ENCODE results near the gene CFAP45.

The CFAP45 gene

DNA sequence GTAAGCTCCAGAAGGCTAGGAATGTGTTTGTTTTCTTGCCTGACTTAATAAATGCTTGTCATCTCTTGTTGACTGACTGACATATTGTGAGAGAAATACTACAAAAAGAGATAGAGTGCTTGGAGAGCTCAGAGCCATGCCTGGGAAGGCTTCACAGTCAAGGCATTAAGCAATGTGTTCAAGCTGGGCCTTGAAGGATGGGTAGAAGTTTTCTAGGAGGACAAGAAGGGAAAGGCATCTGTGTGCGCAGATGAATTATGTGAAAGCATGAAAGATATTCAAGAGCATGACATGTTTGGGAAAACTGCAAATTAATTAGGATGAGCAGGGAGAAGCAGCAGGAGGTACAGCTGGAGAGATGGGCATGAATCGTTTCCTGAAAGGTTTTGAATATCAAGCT lies 67.7 kb downstream of the CFAP45 start:
- no peak for TF ChIP-seq REST (IDR thresholded peaks at IDR 0.05; ENCODE audit: insufficient read depth in 1 of 2, low read depth in 2 of 2, low read length in 2 of 2)
- TF ChIP-seq SIN3A (IDR thresholded peaks at IDR 0.05; ENCODE audit: borderline replicate concordance, insufficient read depth, low read length): no peak
- no peak for TF ChIP-seq POLR2AphosphoS5 (IDR thresholded peaks at IDR 0.05; ENCODE audit: low read depth, low read length)
- TF ChIP-seq FOXP2 (optimal IDR thresholded peaks at IDR 0.05; ENCODE audit: borderline replicate concordance, extremely low read depth, extremely low read length, insufficient read depth): no peak
- no peak for TF ChIP-seq TAF1 (IDR thresholded peaks at IDR 0.05; ENCODE audit: borderline replicate concordance, insufficient read depth, low read length)

GRCh38 chr1:159831412-159832141 lies 68.4 kb downstream of the CFAP45 start:
- TF ChIP-seq SIN3A (IDR thresholded peaks at IDR 0.05; ENCODE audit: borderline replicate concordance, insufficient read depth, low read length) (no peak), REST (IDR thresholded peaks at IDR 0.05; ENCODE audit: insufficient read depth in 1 of 2, low read depth in 2 of 2, low read length in 2 of 2) (no peak), FOXP2 (optimal IDR thresholded peaks at IDR 0.05; ENCODE audit: borderline replicate concordance, extremely low read depth, extremely low read length, insufficient read depth) (no peak), TAF1 (IDR thresholded peaks at IDR 0.05; ENCODE audit: borderline replicate concordance, insufficient read depth, low read length) (no peak), POLR2AphosphoS5 (IDR thresholded peaks at IDR 0.05; ENCODE audit: low read depth, low read length) (no peak)

DNA sequence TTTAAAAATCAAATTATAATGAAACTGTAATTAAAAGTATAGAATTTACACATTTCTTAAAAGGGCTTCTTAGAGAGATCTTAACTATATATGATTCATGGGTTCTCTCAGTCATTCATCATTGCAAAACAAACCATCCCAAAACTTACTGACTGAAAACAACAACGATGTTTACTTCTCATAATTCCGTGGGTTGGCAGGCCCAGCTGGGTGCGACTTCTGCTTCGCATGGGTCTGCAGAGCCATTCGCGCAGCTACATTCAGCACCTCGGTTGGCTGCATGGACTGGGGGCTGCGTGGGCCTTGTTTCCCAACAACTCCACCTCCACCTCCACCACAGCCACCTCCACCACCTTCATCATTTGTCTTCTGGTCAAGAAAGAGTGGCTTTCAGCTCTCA lies 69.2 kb downstream of the CFAP45 start:
- TF ChIP-seq POLR2AphosphoS5 (IDR thresholded peaks at IDR 0.05; ENCODE audit: low read depth, low read length) (no peak), FOXP2 (optimal IDR thresholded peaks at IDR 0.05; ENCODE audit: borderline replicate concordance, extremely low read depth, extremely low read length, insufficient read depth) (no peak), REST (IDR thresholded peaks at IDR 0.05; ENCODE audit: insufficient read depth in 1 of 2, low read depth in 2 of 2, low read length in 2 of 2) (no peak), TAF1 (IDR thresholded peaks at IDR 0.05; ENCODE audit: borderline replicate concordance, insufficient read depth, low read length) (no peak), SIN3A (IDR thresholded peaks at IDR 0.05; ENCODE audit: borderline replicate concordance, insufficient read depth, low read length) (no peak)

DNA sequence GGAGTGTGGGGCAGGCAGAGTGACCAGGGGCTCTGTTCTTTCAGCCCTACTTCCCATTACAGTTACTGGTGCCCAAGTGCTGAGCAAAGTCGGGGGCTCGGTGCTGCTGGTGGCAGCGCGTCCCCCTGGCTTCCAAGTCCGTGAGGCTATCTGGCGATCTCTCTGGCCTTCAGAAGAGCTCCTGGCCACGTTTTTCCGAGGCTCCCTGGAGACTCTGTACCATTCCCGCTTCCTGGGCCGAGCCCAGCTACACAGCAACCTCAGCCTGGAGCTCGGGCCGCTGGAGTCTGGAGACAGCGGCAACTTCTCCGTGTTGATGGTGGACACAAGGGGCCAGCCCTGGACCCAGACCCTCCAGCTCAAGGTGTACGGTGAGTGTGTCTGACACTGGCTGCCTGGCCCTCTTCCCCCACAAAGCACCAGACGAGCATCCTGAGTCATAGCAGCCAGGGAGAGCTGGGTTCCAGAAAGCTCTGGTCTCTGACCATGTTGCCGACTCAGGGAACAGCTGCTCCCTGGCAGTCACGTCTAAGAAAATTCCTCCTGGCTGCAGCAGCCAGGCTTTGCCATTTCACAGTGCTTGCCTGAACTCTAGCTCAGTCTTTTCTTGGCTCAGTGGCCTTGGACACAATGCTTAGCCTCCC lies 70.0 kb downstream of the CFAP45 start:
- TF ChIP-seq REST (IDR thresholded peaks at IDR 0.05; ENCODE audit: insufficient read depth in 1 of 2, low read depth in 2 of 2, low read length in 2 of 2): no peak
- no peak for TF ChIP-seq SIN3A (IDR thresholded peaks at IDR 0.05; ENCODE audit: borderline replicate concordance, insufficient read depth, low read length)
- TF ChIP-seq POLR2AphosphoS5 (IDR thresholded peaks at IDR 0.05; ENCODE audit: low read depth, low read length): no peak
- TF ChIP-seq TAF1 (IDR thresholded peaks at IDR 0.05; ENCODE audit: borderline replicate concordance, insufficient read depth, low read length): no peak
- no peak for TF ChIP-seq FOXP2 (optimal IDR thresholded peaks at IDR 0.05; ENCODE audit: borderline replicate concordance, extremely low read depth, extremely low read length, insufficient read depth)
